ENCODE measurements around the gene RHOF. TPM values are rescaled to one million over a fixed set of nuclear protein-coding genes. Genes with fewer than 3 reads are reported as not detected.

Gene RHOF
- total RNA-seq, 2 experiments from 2014 or later = 144 to 157 TPM

DNA sequence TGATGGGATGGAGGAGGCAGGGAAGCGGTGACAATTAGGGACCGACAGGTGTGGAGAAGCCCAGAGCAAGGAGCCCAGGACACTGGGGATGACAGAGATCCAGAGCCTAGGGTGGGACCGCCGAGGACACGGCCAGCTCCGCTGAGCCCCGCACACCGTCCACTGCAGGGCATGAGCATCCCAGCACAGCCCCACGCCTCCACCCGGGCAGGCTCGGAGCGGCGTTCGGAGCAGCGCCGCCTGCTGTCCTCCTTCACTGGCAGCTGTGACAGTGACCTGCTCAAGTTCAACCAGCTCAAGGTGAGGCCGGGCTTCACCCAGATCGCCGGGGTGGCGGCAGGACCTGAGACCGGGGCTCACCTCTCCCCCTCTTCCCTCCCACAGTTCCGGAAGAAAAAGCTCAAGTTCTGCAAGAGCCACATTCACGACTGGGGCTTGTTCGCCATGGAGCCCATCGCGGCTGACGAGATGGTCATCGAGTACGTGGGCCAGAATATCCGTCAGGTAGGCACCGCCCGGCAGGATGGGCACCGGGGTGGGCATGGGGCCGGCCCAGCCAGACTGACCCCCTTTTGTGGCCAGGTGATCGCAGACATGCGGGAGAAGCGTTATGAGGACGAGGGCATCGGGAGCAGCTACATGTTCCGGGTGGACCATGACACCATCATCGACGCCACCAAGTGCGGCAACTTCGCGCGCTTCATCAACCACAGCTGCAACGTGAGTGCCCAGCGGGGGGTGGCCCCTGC lies 34.0 kb upstream of the RHOF start:
- H3K27me3 Mint-ChIP-seq = no peaks in the 10 kb centered on the region
- no peak overlapping the region for H3K27ac Mint-ChIP-seq
- POLR2A ChIA-PET = interaction anchor here (1.2 to 2.1 kb wide), 3 partner anchors 10 to 27 kb away, joined by 3 to 8 read pairs (median 3); no protein-coding TSS in a partner anchor
- H3K36me3 Mint-ChIP-seq = peaks cover 19% of the 10 kb centered on the region
- DNase-seq (no peak), ATAC-seq (ENCODE audit: low read depth) (no peak)
- peaks cover under 1% of the 10 kb centered on the region for H3K4me1 Mint-ChIP-seq
- no peak overlapping the region for H3K4me3 Mint-ChIP-seq
- no peaks in the 10 kb centered on the region for H3K9me3 Mint-ChIP-seq

DNA sequence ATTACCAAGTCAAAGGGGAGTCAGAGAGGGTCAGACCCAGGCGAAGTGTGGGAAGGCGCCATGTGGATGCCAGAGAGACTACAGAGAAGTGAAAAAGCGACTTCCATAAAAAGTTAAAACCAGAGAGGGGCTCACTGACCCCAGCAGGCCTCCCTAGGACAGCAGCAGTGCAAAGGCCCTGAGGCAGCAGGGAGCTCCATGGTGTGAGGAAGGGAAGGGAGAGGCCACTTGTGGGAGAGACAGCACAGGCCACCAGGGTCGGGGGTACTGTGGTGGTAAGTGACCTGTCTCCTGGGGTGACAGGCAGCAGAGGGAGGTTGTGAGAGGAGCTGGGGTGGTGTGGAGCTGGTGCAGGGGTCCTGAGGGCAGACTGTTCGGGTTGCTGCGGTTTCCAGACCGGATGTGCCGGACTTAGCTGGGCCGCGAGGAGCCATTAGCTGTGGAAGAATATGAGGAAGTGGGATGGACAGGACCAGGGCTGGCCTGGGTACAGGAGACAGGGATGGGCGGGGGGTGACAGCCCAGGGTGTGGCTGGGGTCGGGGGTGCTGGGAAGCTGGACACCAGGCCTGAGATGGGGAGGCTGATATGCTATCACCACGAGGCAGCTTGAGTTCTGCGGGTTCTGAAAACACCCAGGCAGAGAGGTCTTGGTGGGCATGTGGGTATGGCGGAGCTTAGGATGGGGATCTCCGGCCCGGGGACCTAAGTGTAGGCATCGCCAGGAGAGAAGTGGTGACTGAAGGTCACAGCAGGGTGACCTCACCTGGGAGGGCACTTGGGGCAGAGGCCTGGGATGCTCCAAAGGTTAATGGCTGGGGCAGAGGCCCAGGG lies 33.0 kb upstream of the RHOF start:
- Mint-ChIP-seq H3K27me3 (no peaks in the 10 kb centered on the region), H3K9me3 (no peaks in the 10 kb centered on the region), H3K4me3 (no peak overlapping the region), H3K4me1 (no peaks in the 10 kb centered on the region), H3K27ac (no peak overlapping the region), H3K36me3 (peaks cover 11% of the 10 kb centered on the region)
- POLR2A ChIA-PET = interaction anchor here (1.2 to 2.1 kb wide), 3 partner anchors 11 to 26 kb away, joined by 3 to 8 read pairs (median 3); no protein-coding TSS in a partner anchor
- DNase-seq (no peak), ATAC-seq (ENCODE audit: low read depth) (no peak)

DNA sequence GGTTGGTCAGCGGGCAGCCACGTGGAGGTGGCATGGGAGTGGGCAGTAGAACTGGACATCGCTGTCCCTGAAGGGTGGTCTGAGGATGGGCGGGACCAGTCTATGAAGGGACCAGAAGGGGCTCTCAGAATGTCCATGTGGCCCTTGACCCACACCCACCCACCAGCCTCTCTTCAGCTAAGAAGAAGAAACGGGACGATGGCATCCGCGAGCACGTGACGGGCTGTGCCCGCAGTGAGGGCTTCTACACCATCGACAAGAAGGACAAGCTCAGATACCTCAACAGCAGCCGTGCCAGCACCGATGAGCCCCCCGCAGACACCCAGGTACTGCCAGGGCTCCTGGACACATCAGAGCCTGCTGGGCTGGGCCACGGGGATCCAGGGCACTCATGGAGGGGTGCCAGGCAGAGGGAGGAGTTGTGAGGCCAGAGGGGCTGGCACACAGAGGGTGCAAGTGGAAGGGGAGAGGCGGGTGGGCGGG lies 31.6 kb upstream of the RHOF start:
- POLR2A ChIA-PET = interaction anchor here (1.0 kb wide), 2 partner anchors 12 to 25 kb away, joined by 3 to 4 read pairs; no protein-coding TSS in a partner anchor
- Mint-ChIP-seq H3K27ac (no peak overlapping the region), H3K4me1 (no peaks in the 10 kb centered on the region)

DNA sequence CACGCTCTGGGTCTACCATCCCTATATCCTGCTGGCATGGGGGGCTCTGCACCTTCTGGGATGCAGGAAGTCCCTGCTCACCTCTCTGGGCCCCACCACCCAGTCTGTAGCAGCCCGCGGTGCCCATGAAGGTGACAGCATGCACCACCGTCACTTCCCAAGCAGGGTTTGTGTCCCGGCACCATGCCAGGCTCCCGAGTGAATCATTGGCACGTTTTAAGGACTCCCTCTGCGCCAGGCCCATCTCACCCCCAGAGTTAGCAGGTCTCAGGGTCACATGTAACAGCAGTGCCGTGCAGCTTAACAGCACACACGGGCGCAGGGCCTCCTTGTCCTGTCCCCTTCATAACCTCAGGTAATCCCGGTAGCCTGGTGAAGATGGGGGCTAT lies 30.2 kb upstream of the RHOF start:
- Mint-ChIP-seq H3K36me3 (peaks cover 11% of the 10 kb centered on the region), H3K27me3 (no peaks in the 10 kb centered on the region), H3K9me3 (no peaks in the 10 kb centered on the region), H3K27ac (no peak overlapping the region), H3K4me1 (no peaks in the 10 kb centered on the region), H3K4me3 (no peak overlapping the region)
- POLR2A ChIA-PET = interaction anchor here (1.0 kb wide), 1 partner anchor 14 kb away, joined by 4 read pairs; no protein-coding TSS in a partner anchor
- ATAC-seq (ENCODE audit: low read depth) (no peak), DNase-seq (no peak)

More for the DNA sequence above, 31.6 kb upstream of the RHOF start:
- ATAC-seq (ENCODE audit: low read depth) (no peak), DNase-seq (no peak)
- Mint-ChIP-seq H3K9me3 (no peaks in the 10 kb centered on the region), H3K36me3 (peaks cover 11% of the 10 kb centered on the region), H3K27me3 (no peaks in the 10 kb centered on the region), H3K4me3 (no peak overlapping the region)

DNA sequence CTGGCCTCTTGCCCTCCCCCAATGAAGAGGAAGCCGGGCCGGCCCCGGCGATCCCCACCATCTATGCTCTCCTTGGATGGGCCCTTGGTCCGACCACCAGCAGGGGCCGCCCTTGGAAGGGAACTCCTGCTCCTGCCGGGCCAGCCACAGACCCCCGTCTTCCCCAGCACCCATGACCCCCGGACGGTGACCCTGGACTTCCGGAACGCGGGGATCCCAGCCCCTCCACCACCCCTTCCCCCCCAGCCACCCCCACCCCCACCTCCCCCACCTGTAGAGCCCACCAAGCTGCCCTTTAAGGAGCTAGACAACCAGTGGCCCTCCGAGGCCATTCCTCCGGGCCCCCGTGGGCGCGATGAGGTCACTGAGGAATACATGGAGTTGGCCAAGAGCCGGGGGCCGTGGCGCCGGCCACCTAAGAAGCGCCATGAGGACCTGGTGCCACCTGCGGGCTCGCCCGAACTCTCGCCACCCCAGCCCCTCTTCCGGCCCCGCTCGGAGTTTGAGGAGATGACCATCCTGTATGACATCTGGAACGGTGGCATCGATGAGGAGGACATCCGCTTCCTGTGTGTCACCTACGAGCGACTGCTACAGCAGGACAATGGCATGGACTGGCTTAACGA lies 29.7 kb upstream of the RHOF start:
- Mint-ChIP-seq H3K36me3 (peaks cover 8% of the 10 kb centered on the region), H3K4me3 (no peak overlapping the region), H3K27me3 (no peaks in the 10 kb centered on the region), H3K9me3 (no peaks in the 10 kb centered on the region), H3K4me1 (no peaks in the 10 kb centered on the region), H3K27ac (no peak overlapping the region)
- no peak for ATAC-seq (ENCODE audit: low read depth)
- POLR2A ChIA-PET = no interaction called here
- DNase-seq = no peak

DNA sequence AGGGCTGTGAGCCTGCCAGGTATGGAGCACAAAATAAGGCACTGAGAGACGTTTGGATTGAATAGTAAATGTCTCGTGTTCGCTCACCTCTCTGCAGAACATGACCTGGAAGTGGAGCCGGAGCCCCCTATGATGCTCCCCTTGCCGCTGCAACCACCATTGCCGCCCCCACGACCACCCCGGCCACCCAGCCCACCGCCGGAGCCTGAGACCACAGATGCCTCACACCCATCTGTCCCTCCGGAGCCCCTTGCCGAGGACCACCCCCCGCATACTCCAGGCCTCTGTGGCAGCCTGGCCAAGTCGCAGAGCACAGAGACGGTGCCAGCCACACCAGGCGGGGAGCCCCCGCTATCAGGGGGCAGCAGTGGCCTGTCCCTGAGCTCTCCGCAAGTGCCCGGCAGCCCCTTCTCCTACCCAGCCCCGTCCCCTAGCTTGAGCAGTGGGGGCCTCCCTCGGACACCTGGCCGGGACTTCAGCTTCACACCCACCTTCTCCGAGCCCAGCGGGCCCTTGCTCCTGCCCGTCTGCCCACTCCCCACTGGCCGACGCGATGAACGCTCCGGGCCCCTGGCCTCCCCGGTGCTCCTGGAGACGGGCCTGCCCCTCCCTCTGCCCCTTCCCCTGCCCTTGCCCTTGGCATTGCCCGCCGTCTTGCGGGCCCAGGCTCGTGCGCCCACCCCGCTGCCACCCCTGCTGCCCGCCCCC lies 29.1 kb upstream of the RHOF start:
- Mint-ChIP-seq H3K4me1 (no peaks in the 10 kb centered on the region), H3K27me3 (no peaks in the 10 kb centered on the region), H3K27ac (no peak overlapping the region), H3K4me3 (no peak overlapping the region), H3K9me3 (no peaks in the 10 kb centered on the region), H3K36me3 (peaks cover 9% of the 10 kb centered on the region)
- DNase-seq = no peak
- ATAC-seq (ENCODE audit: low read depth) = no peak
- POLR2A ChIA-PET = no interaction called here

DNA sequence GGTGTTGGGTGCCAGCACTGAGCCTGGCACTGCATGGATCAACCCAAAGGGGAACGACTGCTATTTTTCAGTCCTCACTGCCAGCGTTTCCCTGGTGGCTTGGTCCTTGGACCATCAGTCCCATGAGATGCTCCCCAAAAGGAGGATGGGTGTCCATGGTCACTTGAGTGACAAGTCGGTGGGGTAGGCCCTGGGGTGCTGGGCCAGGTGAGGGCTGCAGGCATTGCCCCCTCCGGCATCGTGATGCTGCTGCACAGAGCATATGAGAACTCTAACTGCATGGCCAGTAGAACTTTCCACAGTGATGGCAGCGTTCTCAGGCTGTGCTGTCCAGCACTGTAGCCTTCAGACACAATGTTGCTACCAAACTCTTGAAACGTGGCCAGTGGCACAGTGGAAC lies 26.6 kb upstream of the RHOF start:
- Mint-ChIP-seq H3K27me3 (no peaks in the 10 kb centered on the region), H3K9me3 (no peaks in the 10 kb centered on the region), H3K4me1 (no peaks in the 10 kb centered on the region), H3K4me3 (no peak overlapping the region), H3K27ac (no peak overlapping the region), H3K36me3 (peaks cover 13% of the 10 kb centered on the region)
- POLR2A ChIA-PET = no interaction called here
- DNase-seq (no peak), ATAC-seq (ENCODE audit: low read depth) (no peak)

DNA sequence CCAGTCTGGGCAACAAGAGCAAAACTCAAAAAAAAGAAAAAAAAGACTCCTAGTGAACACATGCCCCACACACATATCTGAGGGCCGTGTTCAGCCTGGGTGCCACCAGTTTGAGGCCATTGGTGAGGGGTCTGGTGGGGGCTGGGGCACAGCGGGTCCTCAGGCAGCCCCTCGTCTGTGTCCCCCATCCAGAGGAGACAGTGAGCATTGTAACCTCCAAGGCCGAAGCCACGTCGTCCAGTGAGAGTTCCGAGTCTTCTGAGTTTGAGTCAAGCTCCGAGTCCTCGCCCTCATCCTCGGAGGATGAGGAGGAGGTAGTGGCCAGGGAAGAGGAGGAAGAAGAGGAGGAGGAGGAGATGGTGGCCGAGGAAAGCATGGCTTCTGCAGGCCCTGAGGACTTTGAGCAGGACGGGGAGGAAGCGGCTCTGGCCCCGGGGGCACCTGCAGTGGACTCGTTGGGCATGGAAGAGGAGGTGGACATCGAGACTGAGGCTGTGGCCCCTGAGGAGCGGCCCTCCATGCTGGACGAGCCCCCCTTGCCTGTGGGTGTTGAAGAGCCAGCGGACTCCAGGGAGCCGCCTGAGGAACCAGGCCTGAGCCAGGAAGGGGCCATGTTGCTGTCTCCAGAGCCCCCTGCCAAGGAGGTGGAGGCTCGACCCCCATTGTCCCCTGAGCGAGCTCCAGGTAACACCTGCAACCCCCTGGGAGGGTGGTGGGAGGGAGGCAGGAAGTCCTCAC lies 25.9 kb upstream of the RHOF start:
- no peak overlapping the region for H3K4me3 Mint-ChIP-seq
- no peak overlapping the region for H3K27ac Mint-ChIP-seq
- no peaks in the 10 kb centered on the region for H3K27me3 Mint-ChIP-seq
- no peak for DNase-seq
- peaks cover 2% of the 10 kb centered on the region for H3K4me1 Mint-ChIP-seq
- no peak for ATAC-seq (ENCODE audit: low read depth)
- H3K9me3 Mint-ChIP-seq = no peaks in the 10 kb centered on the region
- peaks cover 13% of the 10 kb centered on the region for H3K36me3 Mint-ChIP-seq
- POLR2A ChIA-PET = no interaction called here

DNA sequence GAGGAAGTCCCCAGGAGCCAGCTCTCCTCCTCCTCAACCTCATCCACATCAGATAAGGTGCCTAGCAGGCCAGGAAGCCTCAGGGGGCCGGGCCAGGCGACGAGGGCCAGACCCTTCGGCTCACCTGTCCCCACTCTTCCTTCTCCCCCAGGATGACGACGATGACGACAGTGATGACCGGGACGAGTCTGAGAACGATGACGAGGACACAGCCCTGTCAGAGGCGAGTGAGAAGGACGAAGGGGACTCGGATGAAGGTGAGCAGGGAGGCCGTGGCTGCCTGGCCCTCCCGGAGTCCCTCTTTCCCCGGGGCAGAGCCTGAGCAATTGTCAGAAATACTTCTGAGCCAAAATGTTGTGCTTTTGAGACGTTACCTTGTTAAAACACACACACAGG lies 24.2 kb upstream of the RHOF start:
- POLR2A ChIA-PET = no interaction called here
- peaks cover 21% of the 10 kb centered on the region for H3K36me3 Mint-ChIP-seq
- no peak overlapping the region for H3K4me3 Mint-ChIP-seq

DNA sequence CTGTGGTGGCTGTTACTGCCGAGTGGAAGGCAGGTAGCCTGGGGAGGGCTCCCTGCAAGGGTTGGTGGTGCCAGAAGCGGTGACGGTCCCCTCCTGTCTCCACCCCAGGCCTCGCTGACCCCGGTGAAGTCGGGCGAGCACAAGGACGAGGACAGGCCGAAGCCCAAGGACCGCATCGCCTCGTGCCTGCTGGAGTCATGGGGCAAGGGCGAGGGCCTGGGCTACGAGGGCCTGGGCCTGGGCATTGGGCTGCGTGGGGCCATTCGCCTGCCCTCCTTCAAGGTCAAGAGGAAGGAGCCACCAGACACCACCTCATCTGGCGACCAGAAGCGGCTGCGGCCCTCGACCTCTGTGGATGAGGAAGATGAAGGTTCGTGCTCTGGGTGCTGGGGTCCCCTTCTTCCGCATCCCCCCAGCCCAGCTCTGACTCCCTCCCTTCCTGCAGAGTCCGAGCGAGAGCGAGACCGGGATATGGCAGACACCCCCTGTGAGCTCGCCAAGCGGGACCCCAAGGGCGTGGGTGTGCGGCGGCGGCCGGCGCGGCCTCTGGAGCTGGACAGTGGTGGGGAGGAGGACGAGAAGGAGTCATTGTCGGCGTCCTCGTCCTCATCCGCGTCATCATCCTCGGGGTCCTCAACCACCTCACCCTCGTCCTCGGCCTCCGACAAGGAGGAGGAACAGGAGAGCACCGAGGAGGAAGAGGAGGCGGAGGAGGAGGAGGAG lies 23.6 kb upstream of the RHOF start:
- no peak for ATAC-seq (ENCODE audit: low read depth)
- Mint-ChIP-seq H3K9me3 (no peaks in the 10 kb centered on the region), H3K36me3 (peaks cover 21% of the 10 kb centered on the region), H3K4me1 (peaks cover 16% of the 10 kb centered on the region), H3K27me3 (no peaks in the 10 kb centered on the region), H3K27ac (no peak overlapping the region), H3K4me3 (no peak overlapping the region)
- POLR2A ChIA-PET = no interaction called here
- no peak for DNase-seq

More for the DNA sequence above, 24.2 kb upstream of the RHOF start:
- DNase-seq = no peak
- Mint-ChIP-seq H3K27ac (no peak overlapping the region), H3K4me1 (peaks cover 12% of the 10 kb centered on the region), H3K27me3 (no peaks in the 10 kb centered on the region), H3K9me3 (no peaks in the 10 kb centered on the region)
- ATAC-seq (ENCODE audit: low read depth) = no peak

DNA sequence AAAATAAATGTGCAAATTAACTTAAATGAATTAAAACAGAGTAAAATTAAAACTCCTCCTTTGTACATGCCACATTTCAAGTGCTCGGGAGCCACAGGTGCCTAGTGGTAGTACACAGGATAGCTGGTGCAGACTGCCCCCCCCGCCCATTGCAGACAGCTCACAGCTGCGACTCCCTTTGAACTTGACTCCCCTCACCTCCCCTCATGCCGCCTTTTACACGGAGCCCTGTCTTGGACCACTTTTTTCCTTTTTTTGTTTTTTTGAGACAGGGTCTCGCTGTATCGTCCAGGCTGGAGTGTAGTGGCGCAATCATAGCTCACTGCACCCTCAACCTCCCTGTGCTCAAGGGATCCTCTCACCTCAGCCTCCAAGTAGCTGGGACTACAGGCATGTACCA lies 21.8 kb upstream of the RHOF start:
- ATAC-seq (ENCODE audit: low read depth) (no peak), DNase-seq (no peak)
- peaks cover 24% of the 10 kb centered on the region for H3K4me1 Mint-ChIP-seq
- no peaks in the 10 kb centered on the region for H3K9me3 Mint-ChIP-seq
- POLR2A ChIA-PET = interaction anchor here (0.7 to 1.5 kb wide), 4 partner anchors 13 to 61 kb away, joined by 3 to 8 read pairs (median 4); partner anchors contain the start of gene RHOF
- H3K27me3 Mint-ChIP-seq = no peaks in the 10 kb centered on the region
- H3K36me3 Mint-ChIP-seq = peaks cover 25% of the 10 kb centered on the region
- no peak overlapping the region for H3K27ac Mint-ChIP-seq
- no peak overlapping the region for H3K4me3 Mint-ChIP-seq

Measured in activated naive CD8-positive, alpha-beta T cell treated with anti-CD3 and anti-CD28 coated beads, Interleukin-2, amount 10 ng/mL, durations not matched to agents 7 days and 5 days (primary cell).